Measurements from ENCODE around the gene LRRC8E.

The LRRC8E gene

GRCh38 chr19:7947939-7948338, 59.6 kb downstream of the LRRC8E start:
- no peak overlapping the region for H3K27ac ChIP-seq
- no peaks in the 10 kb centered on the region for H3K36me3 ChIP-seq (ENCODE audit: insufficient read depth, low read length)
- DNase-seq (ENCODE audit: low read depth, low spot score), result no peak
- no peak overlapping the region for H3K9ac ChIP-seq (ENCODE audit: insufficient read length)
- no peak for TF ChIP-seq FOXP2 (optimal IDR thresholded peaks at IDR 0.05; ENCODE audit: control extremely low read depth, extremely low read length, insufficient read depth)
- TF ChIP-seq EZH2 (IDR thresholded peaks at IDR 0.05), result no peak
- no peak for TF ChIP-seq POLR2AphosphoS5 (IDR thresholded peaks at IDR 0.05; ENCODE audit: borderline replicate concordance, low read depth, low read length)
- no peaks in the 10 kb centered on the region for H3K9me3 ChIP-seq (ENCODE audit: low read depth, low read length)
- H3K4me3 ChIP-seq, result no peak overlapping the region
